ENCODE measurements around the gene RNASE12.

GRCh38 chr14:20546877-20547276 lies 44.3 kb downstream of the RNASE12 start:
- no peak for TF ChIP-seq CTCF (conservative IDR thresholded peaks at IDR 0.05; ENCODE audit: low read depth, low read length)
- TF ChIP-seq EZH2 (IDR thresholded peaks at IDR 0.05; ENCODE audit: borderline replicate concordance, low read depth, low read length, poor library complexity, severe bottlenecking) = no peak
